Measurements from ENCODE around the gene HOXA10.

The HOXA10 gene

DNA sequence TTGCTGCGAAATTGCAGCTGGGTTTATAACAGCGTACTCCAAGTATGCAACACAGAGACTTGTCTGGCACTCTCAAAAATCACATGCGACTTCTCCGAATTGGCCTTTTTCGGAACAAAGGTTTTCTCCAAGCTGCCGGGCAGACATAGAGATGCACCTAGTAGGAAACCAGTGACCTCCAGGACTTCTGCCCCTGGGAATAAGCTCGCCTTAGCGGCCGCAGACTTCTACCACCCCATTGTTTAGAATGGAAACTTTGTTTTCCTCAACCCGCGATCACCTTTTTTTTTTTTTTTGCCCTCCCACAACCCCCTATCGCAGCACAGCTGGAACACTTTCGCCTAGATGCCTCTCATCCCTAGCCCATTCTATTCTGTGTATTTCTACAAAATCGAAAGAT is 4.9 kb upstream of the HOXA10 start:
- no peak for DNase-seq

- DNase-seq, result no peak
These were observed 4.2 kb upstream of the HOXA10 start for GRCh38 chr7:27178366-27178765.

- no peak for DNase-seq
These were observed 3.7 kb upstream of the HOXA10 start for GRCh38 chr7:27177795-27178320.

- no peak for DNase-seq
These were observed 3.1 kb upstream of the HOXA10 start for GRCh38 chr7:27176962-27177794.

- DNase-seq, result no peak
These were observed 2.4 kb upstream of the HOXA10 start for GRCh38 chr7:27176524-27176845.

DNA sequence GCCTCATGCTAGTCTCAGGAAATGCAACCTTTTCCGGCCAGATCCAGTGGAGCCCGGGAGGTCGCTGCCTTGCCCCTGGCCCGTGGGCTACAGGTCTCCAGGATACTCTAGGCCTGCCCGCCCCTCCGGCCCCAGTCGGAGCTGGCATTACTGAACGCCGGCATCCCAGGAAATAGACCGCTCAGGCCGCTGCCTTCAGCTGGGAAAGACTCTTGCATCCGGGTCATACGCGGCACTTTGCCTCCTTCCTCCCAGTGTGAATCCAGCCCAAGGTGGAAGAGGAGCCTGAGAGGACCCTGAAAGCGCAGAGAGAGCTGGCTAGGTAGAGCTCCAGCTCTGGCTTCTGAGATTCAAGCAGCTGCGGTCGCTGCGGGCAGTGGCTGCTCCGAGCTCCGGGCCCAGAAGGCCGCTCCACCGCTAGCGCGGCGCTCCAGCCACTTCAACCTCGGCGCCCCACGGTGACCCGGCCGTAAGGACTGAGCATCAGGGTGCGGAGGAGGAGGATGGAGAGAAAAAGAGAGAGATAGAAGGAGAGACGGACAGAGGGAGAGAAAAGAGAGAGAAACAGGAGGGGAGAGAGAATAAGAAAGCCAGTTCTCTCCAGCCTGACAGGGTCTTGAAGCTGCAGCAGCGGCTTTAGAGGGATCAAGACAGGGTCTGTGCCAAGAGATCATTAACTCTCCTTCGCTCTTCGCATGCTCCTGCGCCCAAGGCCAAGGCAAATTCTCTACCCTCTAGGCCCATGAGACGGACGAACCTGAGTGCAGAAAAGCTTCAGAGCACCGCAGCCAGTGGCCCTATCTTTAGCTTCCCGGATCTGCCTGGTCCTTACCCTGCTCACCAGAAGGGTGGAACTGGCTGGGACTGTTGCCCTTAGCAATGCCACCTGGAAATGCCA is 1.8 kb upstream of the HOXA10 start:
- DNase-seq, result no peak

- DNase-seq, result no peak
These were observed 930 bp upstream of the HOXA10 start for GRCh38 chr7:27174874-27175625.

GRCh38 chr7:27173511-27173955 is 587 bp downstream of the HOXA10 start:
- DNase-seq, result no peak

DNA sequence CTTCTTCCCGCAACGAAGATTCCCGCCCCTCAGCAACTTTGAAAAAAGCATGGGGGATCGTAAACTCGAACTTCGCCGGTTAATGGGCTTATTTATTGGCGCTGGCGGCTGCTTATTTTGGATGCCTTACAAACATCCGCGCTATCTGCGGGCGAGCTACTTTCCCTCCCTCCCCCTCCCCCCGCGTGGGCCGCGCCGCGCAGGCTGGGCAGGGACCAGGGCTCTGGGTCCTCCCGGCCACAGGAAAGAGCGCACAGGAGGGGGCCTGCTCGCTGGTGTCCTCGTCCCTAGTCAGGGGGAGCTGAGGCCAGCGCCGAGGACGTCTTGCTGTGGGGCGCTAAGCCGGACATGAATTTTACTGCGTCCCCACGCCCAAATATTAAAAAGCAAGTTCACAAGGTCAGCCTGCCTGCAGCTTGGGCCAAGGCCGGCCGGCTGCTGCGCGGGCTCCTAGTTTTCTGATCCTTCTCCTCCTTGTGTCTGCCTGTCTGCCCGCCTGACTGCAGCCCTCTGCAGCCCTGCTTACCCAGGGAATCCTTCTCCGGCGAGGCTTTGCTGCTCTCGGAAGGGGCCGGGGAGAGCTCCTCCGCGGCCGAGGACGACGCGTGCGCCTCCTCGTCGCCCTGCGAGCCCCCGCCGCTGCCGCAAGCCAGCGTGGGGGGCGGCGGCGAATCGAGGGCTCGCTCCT is 1.2 kb downstream of the HOXA10 start:
- DNase-seq, result no peak

- DNase-seq, result no peak
These were observed 1.8 kb downstream of the HOXA10 start for GRCh38 chr7:27172315-27172774.

GRCh38 chr7:27171637-27172314 is 2.3 kb downstream of the HOXA10 start:
- DNase-seq, result no peak

GRCh38 chr7:27171325-27171636 is 2.8 kb downstream of the HOXA10 start:
- no peak for DNase-seq

DNA sequence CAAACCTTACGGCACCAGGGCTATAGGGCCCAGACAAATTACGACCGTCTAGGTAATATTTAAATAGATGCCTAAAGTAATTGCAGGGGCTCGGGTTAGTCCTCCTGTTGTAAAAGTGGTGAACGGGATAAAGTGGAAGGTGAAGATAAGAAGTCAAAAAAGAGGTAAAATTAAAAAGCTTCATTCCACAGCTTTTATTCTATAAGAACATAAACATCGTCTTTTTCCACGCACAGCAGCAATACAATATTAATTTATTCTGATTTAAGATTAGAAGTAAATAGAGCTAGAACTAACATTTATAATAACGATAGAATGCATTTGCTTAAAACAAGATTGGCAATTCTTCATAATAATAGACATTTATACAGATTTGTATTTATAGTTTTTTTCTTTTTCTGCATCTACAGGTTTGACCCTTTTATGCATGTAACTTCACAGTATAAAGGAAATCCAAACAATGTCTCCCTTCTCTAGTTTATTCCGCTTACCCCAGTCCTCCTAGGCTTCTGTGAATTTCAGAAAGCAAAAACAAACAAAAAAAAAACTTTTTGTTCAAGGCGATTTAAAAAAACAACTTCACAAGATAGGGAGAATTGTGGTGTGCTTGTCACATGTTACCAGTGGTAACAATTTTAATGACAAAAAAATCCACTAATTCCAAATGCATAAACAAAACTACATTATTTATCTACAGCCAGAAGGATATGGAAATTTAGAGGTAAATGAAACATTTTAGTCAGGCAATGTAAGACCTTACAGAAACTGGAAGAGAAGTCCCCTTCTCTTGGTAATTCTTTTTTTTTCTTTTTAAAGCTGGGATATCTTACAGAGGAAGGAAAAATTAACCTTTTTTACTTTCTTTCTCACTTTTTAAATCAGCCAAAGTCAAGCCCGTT is 3.4 kb downstream of the HOXA10 start:
- no peak for DNase-seq

- DNase-seq, result no peak
These were observed 4.3 kb downstream of the HOXA10 start for GRCh38 chr7:27169658-27170425.

GRCh38 chr7:27168265-27168947 is 5.7 kb downstream of the HOXA10 start:
- no peak for DNase-seq

DNA sequence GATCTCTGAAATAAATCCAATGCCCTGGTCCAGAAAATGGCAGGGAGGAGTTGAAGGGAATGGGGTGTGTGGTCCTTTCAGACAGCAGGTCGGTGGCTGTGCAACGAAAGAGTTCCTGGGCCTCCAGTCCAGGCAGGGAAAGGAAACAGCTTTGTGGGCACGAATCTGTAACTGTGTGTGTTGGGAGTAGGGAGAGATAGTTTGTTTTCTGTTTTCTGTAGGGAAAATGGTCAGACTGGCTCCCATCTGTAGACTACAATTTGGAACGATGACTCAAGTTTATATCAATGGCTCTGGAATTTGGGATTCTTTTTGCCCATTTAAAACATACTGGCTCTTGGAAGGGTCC is 6.2 kb downstream of the HOXA10 start:
- no peak for DNase-seq

- DNase-seq, result no peak
These were observed 7.3 kb downstream of the HOXA10 start for GRCh38 chr7:27166531-27167505.

- no peak for DNase-seq
These were observed 8.1 kb downstream of the HOXA10 start for GRCh38 chr7:27165996-27166530.
